Upper lobe of right lung (tissue), 1 donor: ENCODE results near the gene ATP6V1G3. TPM values are rescaled to one million over a fixed set of nuclear protein-coding genes. Genes with fewer than 3 reads are reported as not detected.

Experiments used
- ATAC-seq: fragments of 200-7000 bp; cut with Tn5 transposase; one replicate; pipeline ENCODE4 v1.9.1; 2020; ENCODE audit warnings: mild to moderate bottlenecking, moderate library complexity
- DNase-seq: peaks from one replicate; pipeline ENCODE4 v3.0.0-alpha.2; 2020
- H3K27ac ChIP-seq: fragments of 200-600 bp; one replicate; pipeline ENCODE4 v1.8.0; 2022
- H3K27me3 ChIP-seq: fragments of 200-600 bp; one replicate; pipeline ENCODE4 v1.8.0; 2022; ENCODE audit warnings: mild to moderate bottlenecking
- H3K36me3 ChIP-seq: fragments of 200-600 bp; one replicate; pipeline ENCODE4 v1.8.0; 2022
- H3K4me1 ChIP-seq: fragments of 200-600 bp; one replicate; pipeline ENCODE4 v1.8.0; 2022
- H3K4me3 ChIP-seq: fragments of 200-600 bp; one replicate; pipeline ENCODE4 v1.8.0; 2022; ENCODE audit warnings: mild to moderate bottlenecking
- H3K9me3 ChIP-seq: fragments of 200-600 bp; one replicate; pipeline ENCODE4 v1.8.0; 2022
- CTCF ChIP-seq: fragments of 200-600 bp; IDR thresholded peaks from one replicate; pipeline ENCODE4 v1.8.0; 2022; ENCODE audit warnings: antibody characterized with exemption
- intact Hi-C: fragments of 100-400 bp; cut with DNase I; formaldehyde crosslinking; loops from one replicate; pipeline ENCODE4 v1.11.0; 2022
- total RNA-seq: library from RNA; stranded (reverse); fragmentation: NEBNext Ultra II Directional; extraction: Animal tissue kit (Norgen Biotek cat#: 25700); gene quantifications from one replicate; pipeline ENCODE4 v1.2.1, GENCODE V29; 2021
- donor health status: DM: no; HTN: yes; CAD: no; lungs with severe emphysema.

ATP6V1G3 gene
- total RNA-seq, 1 donor from 2014 or later = not detected

GRCh38 chr1:198541737-198542136 is 1.3 kb upstream of the ATP6V1G3 start:
- no peak overlapping the region for H3K27ac ChIP-seq
- no peaks in the 10 kb centered on the region for H3K9me3 ChIP-seq
- no peaks in the 10 kb centered on the region for H3K4me1 ChIP-seq
- no peak for ATAC-seq
- TF ChIP-seq CTCF = no peak
- H3K4me3 ChIP-seq = no peak overlapping the region
- intact Hi-C loops = no loop called here
- no peaks in the 10 kb centered on the region for H3K27me3 ChIP-seq
- no peaks in the 10 kb centered on the region for H3K36me3 ChIP-seq
- no peak for DNase-seq

- intact Hi-C loops = no loop called here
- no peak for TF ChIP-seq CTCF
These were observed 1.7 kb downstream of the ATP6V1G3 start for GRCh38 chr1:198538579-198539364.

GRCh38 chr1:198535631-198536030 is 4.8 kb downstream of the ATP6V1G3 start:
- no peak for ATAC-seq
- Histone ChIP-seq H3K9me3 (no peaks in the 10 kb centered on the region), H3K27me3 (no peaks in the 10 kb centered on the region), H3K36me3 (no peaks in the 10 kb centered on the region), H3K4me3 (no peak overlapping the region), H3K27ac (no peak overlapping the region), H3K4me1 (no peaks in the 10 kb centered on the region)
- intact Hi-C loops = no loop called here
- TF ChIP-seq CTCF = no peak
- no peak for DNase-seq

More at GRCh38 chr1:198538579-198539364, 1.7 kb downstream of the ATP6V1G3 start:
- ATAC-seq (no peak), DNase-seq (no peak)
- Histone ChIP-seq H3K4me1 (no peaks in the 10 kb centered on the region), H3K4me3 (no peak overlapping the region), H3K9me3 (no peaks in the 10 kb centered on the region), H3K36me3 (no peaks in the 10 kb centered on the region), H3K27me3 (no peaks in the 10 kb centered on the region), H3K27ac (no peak overlapping the region)

GRCh38 chr1:198534548-198535418 is 5.7 kb downstream of the ATP6V1G3 start:
- Histone ChIP-seq H3K27me3 (no peaks in the 10 kb centered on the region), H3K4me1 (no peaks in the 10 kb centered on the region), H3K9me3 (no peaks in the 10 kb centered on the region), H3K4me3 (no peak overlapping the region), H3K27ac (no peak overlapping the region), H3K36me3 (no peaks in the 10 kb centered on the region)
- DNase-seq = no peak
- intact Hi-C loops = no loop called here
- no peak for TF ChIP-seq CTCF
- ATAC-seq = no peak

- no peak for DNase-seq
These were observed 8.6 kb downstream of the ATP6V1G3 start for GRCh38 chr1:198531891-198532290.

More at GRCh38 chr1:198531891-198532290, 8.6 kb downstream of the ATP6V1G3 start:
- Histone ChIP-seq H3K9me3 (no peaks in the 10 kb centered on the region), H3K27ac (no peak overlapping the region), H3K4me3 (no peak overlapping the region), H3K27me3 (no peaks in the 10 kb centered on the region), H3K4me1 (no peaks in the 10 kb centered on the region), H3K36me3 (no peaks in the 10 kb centered on the region)
- ATAC-seq = no peak
- intact Hi-C loops = no loop called here
- no peak for TF ChIP-seq CTCF
